ENCODE data around the gene PLXNA2. TPM values are rescaled to one million over a fixed set of nuclear protein-coding genes. Genes with fewer than 3 reads are reported as not detected.

PLXNA2 gene
- total RNA-seq, 1 experiment from 2014 or later, result 0.06 TPM

DNA sequence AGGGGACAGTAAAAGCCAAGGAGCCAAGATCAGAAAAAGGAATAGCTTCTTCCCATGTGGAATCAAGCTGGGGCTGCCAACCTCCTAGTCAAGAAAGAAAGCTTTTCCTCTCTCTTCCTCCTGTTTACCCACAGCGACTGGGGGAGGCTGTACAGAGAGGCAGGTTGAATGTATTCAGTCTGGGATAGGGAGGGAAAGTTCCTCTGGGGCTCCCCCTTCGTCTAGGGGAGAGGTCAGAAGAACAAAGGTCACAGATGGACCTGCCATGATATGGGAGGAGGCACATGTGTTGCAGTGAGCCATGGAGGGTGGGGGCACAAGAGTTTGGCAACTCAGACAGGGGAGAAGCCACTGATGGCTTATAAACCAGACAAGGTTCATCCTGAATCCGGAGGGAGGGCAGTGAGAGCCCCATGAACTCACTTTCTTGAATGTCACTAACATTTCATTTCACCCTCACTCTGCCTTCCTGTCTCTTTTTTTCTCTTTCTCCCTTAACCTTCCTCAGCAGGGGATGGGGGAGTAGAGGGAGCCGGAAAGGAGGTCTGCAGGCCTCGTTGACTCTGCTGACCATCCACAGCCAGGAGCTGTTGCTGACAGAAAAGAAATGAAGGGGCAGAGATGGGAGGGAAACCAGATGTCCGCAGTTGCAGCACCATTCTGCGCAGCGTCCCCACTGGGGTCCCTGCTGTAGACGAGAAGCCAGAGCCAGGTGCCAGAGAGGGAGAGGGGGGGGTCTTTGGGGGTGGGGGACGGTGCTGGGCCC is 61.1 kb downstream of the PLXNA2 start:
- Histone ChIP-seq H3K4me1 (ENCODE audit: insufficient read depth, low read length, poor library complexity, severe bottlenecking) (no peaks in the 10 kb centered on the region), H3K27me3 (replicated peaks; ENCODE audit: insufficient read depth, low read depth, low read length, poor library complexity) (peaks cover 14% of the 10 kb centered on the region), H3K27ac (ENCODE audit: low read depth, low read length, poor library complexity, severe bottlenecking) (no peak overlapping the region), H3K36me3 (ENCODE audit: insufficient read depth, low read length, poor library complexity, severe bottlenecking) (no peaks in the 10 kb centered on the region), H3K9me3 (ENCODE audit: low read depth, low read length, poor library complexity, severe bottlenecking) (no peaks in the 10 kb centered on the region), H3K4me3 (ENCODE audit: low read depth, low read length, poor library complexity, severe bottlenecking) (no peak overlapping the region)
- ChIA-PET CTCF (no interaction called here), POLR2A (ENCODE audit: low non-redundant PET) (no interaction called here)
- intact Hi-C loops (cut with micrococcal nuclease; ENCODE audit: unreplicated experiment), result no loop called here
- BruUV-seq (replicated peaks), result no TSS peak
- no peak for DNase-seq (ENCODE audit: low spot score)
- TF ChIP-seq CTCF (conservative IDR thresholded peaks at IDR 0.05; ENCODE audit: low read depth, low read length) (no peak), EZH2 (IDR thresholded peaks at IDR 0.05; ENCODE audit: borderline replicate concordance, low read depth, low read length, poor library complexity, severe bottlenecking) (no peak)

- Histone ChIP-seq H3K9me3 (ENCODE audit: low read depth, low read length, poor library complexity, severe bottlenecking) (no peaks in the 10 kb centered on the region), H3K36me3 (ENCODE audit: insufficient read depth, low read length, poor library complexity, severe bottlenecking) (no peaks in the 10 kb centered on the region), H3K4me1 (ENCODE audit: insufficient read depth, low read length, poor library complexity, severe bottlenecking) (no peaks in the 10 kb centered on the region), H3K27me3 (replicated peaks; ENCODE audit: insufficient read depth, low read depth, low read length, poor library complexity) (peaks cover 8% of the 10 kb centered on the region), H3K4me3 (ENCODE audit: low read depth, low read length, poor library complexity, severe bottlenecking) (no peak overlapping the region), H3K27ac (ENCODE audit: low read depth, low read length, poor library complexity, severe bottlenecking) (no peak overlapping the region)
- POLR2A ChIA-PET (ENCODE audit: low non-redundant PET), result no interaction called here
- no peak for DNase-seq (ENCODE audit: low spot score)
- CTCF ChIA-PET, result no interaction called here
- TF ChIP-seq CTCF (conservative IDR thresholded peaks at IDR 0.05; ENCODE audit: low read depth, low read length), result no peak
- TF ChIP-seq EZH2 (IDR thresholded peaks at IDR 0.05; ENCODE audit: borderline replicate concordance, low read depth, low read length, poor library complexity, severe bottlenecking), result no peak
- intact Hi-C loops (cut with micrococcal nuclease; ENCODE audit: unreplicated experiment), result no loop called here
- no TSS peak for BruUV-seq (replicated peaks)
Observed at GRCh38 chr1:208181364-208181763, 62.8 kb downstream of the PLXNA2 start.

DNA sequence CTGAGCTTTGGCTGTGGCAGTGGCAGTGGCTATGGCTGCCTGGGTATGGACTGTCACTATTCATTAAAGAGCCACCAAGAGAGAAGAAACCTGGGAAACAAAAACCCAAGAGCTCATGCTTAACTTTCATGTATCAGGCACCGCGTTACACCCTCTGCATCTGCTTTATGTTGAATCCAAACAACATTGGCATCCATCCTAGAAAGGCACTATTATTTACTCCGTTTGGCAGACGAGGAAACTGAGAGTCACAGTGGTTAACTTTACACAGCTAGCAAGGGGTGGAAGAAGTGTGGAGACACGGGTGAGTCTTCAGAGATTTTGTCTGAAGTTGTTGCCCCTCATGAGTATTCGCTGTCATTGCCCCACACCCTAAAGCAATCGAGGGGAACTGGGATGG is 63.8 kb downstream of the PLXNA2 start:
- H3K4me3 ChIP-seq (ENCODE audit: low read depth, low read length, poor library complexity, severe bottlenecking), result no peak overlapping the region
- ChIA-PET CTCF (no interaction called here), POLR2A (ENCODE audit: low non-redundant PET) (no interaction called here)
- BruUV-seq (replicated peaks), result no TSS peak
- peaks cover 8% of the 10 kb centered on the region for H3K27me3 ChIP-seq (replicated peaks; ENCODE audit: insufficient read depth, low read depth, low read length, poor library complexity)
- no peak for DNase-seq (ENCODE audit: low spot score)
- TF ChIP-seq CTCF (conservative IDR thresholded peaks at IDR 0.05; ENCODE audit: low read depth, low read length) (no peak), EZH2 (IDR thresholded peaks at IDR 0.05; ENCODE audit: borderline replicate concordance, low read depth, low read length, poor library complexity, severe bottlenecking) (no peak)
- intact Hi-C loops (cut with micrococcal nuclease; ENCODE audit: unreplicated experiment), result no loop called here
- H3K4me1 ChIP-seq (ENCODE audit: insufficient read depth, low read length, poor library complexity, severe bottlenecking), result no peaks in the 10 kb centered on the region
- no peaks in the 10 kb centered on the region for H3K9me3 ChIP-seq (ENCODE audit: low read depth, low read length, poor library complexity, severe bottlenecking)
- H3K27ac ChIP-seq (ENCODE audit: low read depth, low read length, poor library complexity, severe bottlenecking), result no peak overlapping the region
- no peaks in the 10 kb centered on the region for H3K36me3 ChIP-seq (ENCODE audit: insufficient read depth, low read length, poor library complexity, severe bottlenecking)
